OCI-LY3 (cell line): ENCODE measurements around the gene PYY.
"Not testable (repeated sequence)": the region's sequence is repeated elsewhere in the genome, so short reads cannot be mapped to it uniquely, and the experiment has no call there.

Experiments
- EZH2phosphoT487 ChIP-seq: fragments of 200-600 bp; shearing (Covaris generic); IDR thresholded peaks from 2 replicates; pipeline ENCODE4 v1.6.1; 2018; ENCODE audit warnings: antibody characterized with exemption, mixed run types, low read depth
- TF ChIP-seq, protein P1 (sequence below): fragments of 200-600, 300-600 bp; sonication (generic); IDR thresholded peaks from 2 replicates; pipeline ENCODE4 v1.5.1; 2014; ENCODE audit warnings: antibody characterized with exemption, low read length, low read depth

GRCh38 chr17:43927929-43928328 is 25.8 kb downstream of the PYY start:
- TF ChIP-seq, protein P1, sequence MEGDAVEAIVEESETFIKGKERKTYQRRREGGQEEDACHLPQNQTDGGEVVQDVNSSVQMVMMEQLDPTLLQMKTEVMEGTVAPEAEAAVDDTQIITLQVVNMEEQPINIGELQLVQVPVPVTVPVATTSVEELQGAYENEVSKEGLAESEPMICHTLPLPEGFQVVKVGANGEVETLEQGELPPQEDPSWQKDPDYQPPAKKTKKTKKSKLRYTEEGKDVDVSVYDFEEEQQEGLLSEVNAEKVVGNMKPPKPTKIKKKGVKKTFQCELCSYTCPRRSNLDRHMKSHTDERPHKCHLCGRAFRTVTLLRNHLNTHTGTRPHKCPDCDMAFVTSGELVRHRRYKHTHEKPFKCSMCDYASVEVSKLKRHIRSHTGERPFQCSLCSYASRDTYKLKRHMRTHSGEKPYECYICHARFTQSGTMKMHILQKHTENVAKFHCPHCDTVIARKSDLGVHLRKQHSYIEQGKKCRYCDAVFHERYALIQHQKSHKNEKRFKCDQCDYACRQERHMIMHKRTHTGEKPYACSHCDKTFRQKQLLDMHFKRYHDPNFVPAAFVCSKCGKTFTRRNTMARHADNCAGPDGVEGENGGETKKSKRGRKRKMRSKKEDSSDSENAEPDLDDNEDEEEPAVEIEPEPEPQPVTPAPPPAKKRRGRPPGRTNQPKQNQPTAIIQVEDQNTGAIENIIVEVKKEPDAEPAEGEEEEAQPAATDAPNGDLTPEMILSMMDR: not testable (repeated sequence)
- not testable (repeated sequence) for TF ChIP-seq EZH2phosphoT487
